Progenitor cell of endocrine pancreas (in vitro differentiated cells): ENCODE measurements around the gene OR5M8. TPM values are rescaled to one million over a fixed set of nuclear protein-coding genes. Genes with fewer than 3 reads are reported as not detected.

Experiments
- DNase-seq: peaks from one replicate; pipeline ENCODE4 v3.0.0; 2021; ENCODE audit warnings: low spot score; ENCODE audit not compliant: unreplicated experiment
- H3K27ac Mint-ChIP-seq: 2 replicates; pipeline ENCODE4 v1.8.0; 2021; ENCODE audit warnings: mild to moderate bottlenecking, moderate library complexity, mixed read lengths
- H3K27me3 Mint-ChIP-seq: 2 replicates; pipeline ENCODE4 v1.8.0; 2021; ENCODE audit warnings: mixed read lengths
- H3K36me3 Mint-ChIP-seq: 2 replicates; pipeline ENCODE4 v1.8.0; 2022; ENCODE audit warnings: mixed read lengths; ENCODE audit not compliant: insufficient read depth
- H3K4me1 Mint-ChIP-seq: 2 replicates; pipeline ENCODE4 v1.8.0; 2021; ENCODE audit warnings: low read depth, mixed read lengths
- H3K4me3 Mint-ChIP-seq: 2 replicates; pipeline ENCODE4 v1.8.0; 2021; ENCODE audit warnings: low read depth, mild to moderate bottlenecking, moderate library complexity, mixed read lengths
- H3K9me3 Mint-ChIP-seq: 2 replicates; pipeline ENCODE4 v1.8.0; 2021; ENCODE audit warnings: low read depth, mixed read lengths
- CTCF ChIP-seq: fragments of 200-600 bp; sonication (generic); IDR thresholded peaks from one replicate; pipeline ENCODE4 v1.5.0; 2021; ENCODE audit warnings: antibody characterized with exemption, mild to moderate bottlenecking; ENCODE audit not compliant: unreplicated experiment
- long read RNA-seq: library from polyadenylated mRNA; unstranded; transcript quantifications from one replicate; pipeline ENCODE4 v2.0.0, GENCODE V29; 2020
- total RNA-seq: library from RNA; stranded (reverse); gene quantifications from 2 replicates; pipeline ENCODE4 v1.2.1, GENCODE V29; 2021

The OR5M8 gene
- not detected in 2 replicates for total RNA-seq
- long read RNA-seq, result 0 reads

DNA sequence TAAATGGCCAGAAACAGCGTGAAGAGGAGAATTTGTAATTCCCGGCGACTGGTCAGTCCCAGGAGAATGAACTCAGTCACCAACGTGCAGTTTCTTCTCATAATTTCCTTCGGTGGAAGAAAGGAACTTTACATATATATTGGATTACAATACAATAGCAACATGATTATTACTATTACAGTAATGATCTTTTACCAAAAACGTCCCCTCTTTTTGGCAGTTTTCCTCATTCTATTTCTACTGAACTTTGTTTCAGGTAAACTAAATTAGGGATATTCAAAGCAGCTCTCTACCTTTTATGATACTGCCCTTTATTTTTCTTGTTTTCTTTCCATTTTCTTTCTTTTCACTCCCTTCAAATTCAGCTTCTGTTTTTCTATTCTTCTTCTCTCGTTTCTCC, at the start of gene OR5M8:
TSS of gene OR5M8 (minus strand) at position 101 of the 400 bp plus-strand sequence. CDS start at position 101, 0 bp downstream.
- H3K9me3 Mint-ChIP-seq, result peaks cover 12% of the 10 kb centered on the region

DNA sequence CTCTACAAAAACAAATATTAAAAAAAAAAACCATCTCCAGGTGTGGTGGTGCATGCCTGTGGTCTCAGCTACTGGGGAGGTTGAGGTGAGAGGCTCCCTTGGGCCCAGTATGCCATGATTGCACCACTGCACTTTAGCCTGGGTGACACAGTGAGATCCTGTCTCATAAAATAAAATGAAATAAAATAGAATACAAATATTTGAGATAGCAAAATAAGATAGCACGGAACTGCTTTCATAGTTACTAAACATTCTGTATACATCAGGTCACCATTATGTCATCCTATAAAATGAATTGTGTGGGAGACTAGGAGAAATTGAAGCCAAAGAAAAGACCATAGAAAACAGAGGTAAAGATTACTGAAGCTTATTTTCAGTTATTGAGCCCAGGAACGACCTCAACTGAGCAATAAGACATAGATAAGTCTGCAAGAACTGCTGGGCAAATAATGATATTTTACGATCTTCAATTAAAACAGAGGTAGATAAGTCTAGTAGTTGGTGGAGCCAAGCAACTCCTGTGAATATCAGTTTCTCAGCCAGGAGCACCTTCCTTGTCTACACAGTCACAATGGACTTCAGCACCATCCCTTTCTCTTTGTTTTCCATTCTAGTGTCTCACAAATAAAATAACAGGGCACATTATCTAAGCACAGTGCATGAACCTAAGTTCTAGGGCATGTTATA, 42.0 kb upstream of the OR5M8 start:
- peaks cover 7% of the 10 kb centered on the region for H3K9me3 Mint-ChIP-seq
- H3K27ac Mint-ChIP-seq, result no peak overlapping the region
- H3K4me1 Mint-ChIP-seq, result no peaks in the 10 kb centered on the region
- no peaks in the 10 kb centered on the region for H3K27me3 Mint-ChIP-seq
- no peak overlapping the region for H3K4me3 Mint-ChIP-seq
- TF ChIP-seq CTCF, result no peak
- no peaks in the 10 kb centered on the region for H3K36me3 Mint-ChIP-seq
- DNase-seq, result no peak

More for the DNA sequence above, at the start of gene OR5M8:
- no peaks in the 10 kb centered on the region for H3K27me3 Mint-ChIP-seq
- peaks cover 5% of the 10 kb centered on the region for H3K4me1 Mint-ChIP-seq
- no peak within 1 kb of the TSS for H3K4me3 Mint-ChIP-seq
- TF ChIP-seq CTCF, result no peak
- no peak for DNase-seq
- H3K36me3 Mint-ChIP-seq, result no peaks in the 10 kb centered on the region
- no peak within 1 kb of the TSS for H3K27ac Mint-ChIP-seq

DNA sequence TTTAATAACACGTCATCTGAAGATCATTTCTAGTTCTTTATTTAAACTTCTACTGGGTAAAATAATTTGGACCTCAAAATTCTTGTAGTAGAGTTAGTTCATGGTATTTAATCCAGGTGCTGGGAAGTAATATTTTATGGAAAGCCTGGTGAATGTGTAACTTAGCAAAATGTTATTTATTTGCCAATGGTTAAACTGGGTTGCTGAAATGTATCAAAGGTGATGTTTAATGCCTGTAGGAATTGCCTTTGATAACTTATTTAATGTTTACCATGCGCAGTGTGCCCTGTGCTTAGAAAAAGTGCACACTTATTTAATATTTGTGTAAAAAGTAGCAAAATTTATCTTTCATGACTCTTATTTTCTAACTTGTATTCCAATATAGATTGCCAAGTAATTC, 40.7 kb upstream of the OR5M8 start:
- Mint-ChIP-seq H3K4me1 (no peaks in the 10 kb centered on the region), H3K27ac (no peak overlapping the region), H3K36me3 (no peaks in the 10 kb centered on the region), H3K4me3 (no peak overlapping the region), H3K27me3 (no peaks in the 10 kb centered on the region), H3K9me3 (peaks cover 4% of the 10 kb centered on the region)
- no peak for TF ChIP-seq CTCF
- no peak for DNase-seq

GRCh38 chr11:56522008-56522407, 30.8 kb upstream of the OR5M8 start:
- no peak overlapping the region for H3K4me3 Mint-ChIP-seq
- DNase-seq, result no peak
- peaks cover 4% of the 10 kb centered on the region for H3K36me3 Mint-ChIP-seq
- peaks cover 22% of the 10 kb centered on the region for H3K4me1 Mint-ChIP-seq
- no peaks in the 10 kb centered on the region for H3K27me3 Mint-ChIP-seq
- peaks cover 21% of the 10 kb centered on the region for H3K9me3 Mint-ChIP-seq
- TF ChIP-seq CTCF, result no peak
- no peak overlapping the region for H3K27ac Mint-ChIP-seq

- Mint-ChIP-seq H3K9me3 (peaks cover 8% of the 10 kb centered on the region), H3K27ac (no peak overlapping the region), H3K27me3 (no peaks in the 10 kb centered on the region), H3K4me3 (no peak overlapping the region), H3K36me3 (peaks cover 1% of the 10 kb centered on the region), H3K4me1 (peaks cover 10% of the 10 kb centered on the region)
- TF ChIP-seq CTCF, result no peak
- no peak for DNase-seq
Observed at GRCh38 chr11:56513280-56513679, 22.1 kb upstream of the OR5M8 start.
